Measurements from ENCODE around the gene NDE1. TPM values are rescaled to one million over a fixed set of nuclear protein-coding genes. Genes with fewer than 3 reads are reported as not detected.

The NDE1 gene
- total and polyA plus RNA-seq, 9 of the 15 experiments (the other 6 are each of a cell fraction or from before 2014, with no cell fraction given) = 3.1 to 59.9 (median 30.0) TPM

GRCh38 chr16:15611610-15612009, 38.4 kb upstream of the NDE1 start:
- POLR2A ChIA-PET = no interaction called here
- TF ChIP-seq PREB (CRISPR knock-in tag; IDR thresholded peaks at IDR 0.05) (no peak), HDAC3 (IDR thresholded peaks at IDR 0.05; ENCODE audit: borderline replicate concordance, partially characterized antibody) (no peak), ZNF592 (IDR thresholded peaks at IDR 0.05) (no peak)
- TF ChIP-seq, protein P1, sequence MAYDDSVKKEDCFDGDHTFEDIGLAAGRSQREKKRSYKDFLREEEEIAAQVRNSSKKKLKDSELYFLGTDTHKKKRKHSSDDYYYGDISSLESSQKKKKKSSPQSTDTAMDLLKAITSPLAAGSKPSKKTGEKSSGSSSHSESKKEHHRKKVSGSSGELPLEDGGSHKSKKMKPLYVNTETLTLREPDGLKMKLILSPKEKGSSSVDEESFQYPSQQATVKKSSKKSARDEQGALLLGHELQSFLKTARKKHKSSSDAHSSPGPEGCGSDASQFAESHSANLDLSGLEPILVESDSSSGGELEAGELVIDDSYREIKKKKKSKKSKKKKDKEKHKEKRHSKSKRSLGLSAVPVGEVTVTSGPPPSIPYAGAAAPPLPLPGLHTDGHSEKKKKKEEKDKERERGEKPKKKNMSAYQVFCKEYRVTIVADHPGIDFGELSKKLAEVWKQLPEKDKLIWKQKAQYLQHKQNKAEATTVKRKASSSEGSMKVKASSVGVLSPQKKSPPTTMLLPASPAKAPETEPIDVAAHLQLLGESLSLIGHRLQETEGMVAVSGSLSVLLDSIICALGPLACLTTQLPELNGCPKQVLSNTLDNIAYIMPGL (CRISPR knock-in tag; IDR thresholded peaks at IDR 0.05) = no peak
- WGBS (ENCODE audit: insufficient coverage, low coverage, missing lambda C conversion rate) = 63% methylated on average over 7 of the region's 7 CpGs
- peaks cover 7% of the 10 kb centered on the region for H3K9me1 ChIP-seq (ENCODE audit: control insufficient read depth, insufficient read depth, low read length)
- no peak for DNase-seq (ENCODE audit: extremely low read depth in 1 of 4, low spot score in 3 of 4)
- BruUV-seq (replicated peaks) = no TSS peak
- H3K4me1 ChIP-seq (replicated peaks in 1 of 2; ENCODE audit: control insufficient read depth in 2 of 2, insufficient read depth in 2 of 2, low read length in 2 of 2) = no peaks in the 10 kb centered on the region; a peak in 2 of 5 replicates
- no peak overlapping the region for H3K27ac ChIP-seq (ENCODE audit: extremely low read depth, low read depth, low read length)
- in situ Hi-C loops (cut with MboI) (no loop called here), intact Hi-C loops (cut with micrococcal nuclease) (no loop called here)
- CTCF ChIA-PET (ENCODE audit: low intra/inter-chr PET ratio) = no interaction called here
- H3K79me2 ChIP-seq (ENCODE audit: control insufficient read depth, insufficient read depth, low read length) = no peaks in the 10 kb centered on the region
- H3K9ac ChIP-seq (ENCODE audit: insufficient read depth in 1 of 2, low read depth in 2 of 2, low read length in 2 of 2) = no peak overlapping the region
- H3K36me3 ChIP-seq (ENCODE audit: control insufficient read depth, insufficient read depth, low read length) = peaks cover 63% of the 10 kb centered on the region
- H3K4me2 ChIP-seq (ENCODE audit: insufficient read depth, low read length) = no peak overlapping the region
- H4K20me1 ChIP-seq (replicated peaks; ENCODE audit: control insufficient read depth, insufficient read depth, low read length) = no peaks in the 10 kb centered on the region
- H3K27me3 ChIP-seq (ENCODE audit: control insufficient read depth in 2 of 2, insufficient read depth in 2 of 2, low read length in 2 of 2) = no peaks in the 10 kb centered on the region
- H3K9me3 ChIP-seq (replicated peaks; ENCODE audit: control insufficient read depth, insufficient read depth, low read depth, low read length) = no peaks in the 10 kb centered on the region
- no peak for ATAC-seq
- no peak for FAIRE-seq
- H2AFZ ChIP-seq (ENCODE audit: low read depth, low read length) = no peak overlapping the region
- no peak overlapping the region for H3K4me3 ChIP-seq
